ENCODE data around the gene CSF1R. TPM values are rescaled to one million over a fixed set of nuclear protein-coding genes. Genes with fewer than 3 reads are reported as not detected.

Gene CSF1R
- total and polyA plus RNA-seq, 7 donors, result 1.2 to 20.0 (median 4.2) TPM

GRCh38 chr5:150065346-150065745 is 21.0 kb downstream of the CSF1R start:
- Histone ChIP-seq H3K4me1 (no peaks in the 10 kb centered on the region), H3K9me3 (no peaks in the 10 kb centered on the region), H3K4me3 (no peak overlapping the region), H3K27ac (no peak overlapping the region), H3K27me3 (ENCODE audit: insufficient read depth in 3 of 3, low read length in 2 of 3) (no peaks in the 10 kb centered on the region), H3K36me3 (ENCODE audit: insufficient read depth in 1 of 2, low read depth in 1 of 2) (no peaks in the 10 kb centered on the region)
- intact Hi-C loops (cut with DNase I), result no loop called here
- ATAC-seq, result peak in 3 of 4 donors; percentile 26 to 29 (median 26)
- 67 to 81% (median 74%) methylated on average over 6 of the region's 6 CpGs for WGBS, 3 donors
- TF ChIP-seq, protein P1, sequence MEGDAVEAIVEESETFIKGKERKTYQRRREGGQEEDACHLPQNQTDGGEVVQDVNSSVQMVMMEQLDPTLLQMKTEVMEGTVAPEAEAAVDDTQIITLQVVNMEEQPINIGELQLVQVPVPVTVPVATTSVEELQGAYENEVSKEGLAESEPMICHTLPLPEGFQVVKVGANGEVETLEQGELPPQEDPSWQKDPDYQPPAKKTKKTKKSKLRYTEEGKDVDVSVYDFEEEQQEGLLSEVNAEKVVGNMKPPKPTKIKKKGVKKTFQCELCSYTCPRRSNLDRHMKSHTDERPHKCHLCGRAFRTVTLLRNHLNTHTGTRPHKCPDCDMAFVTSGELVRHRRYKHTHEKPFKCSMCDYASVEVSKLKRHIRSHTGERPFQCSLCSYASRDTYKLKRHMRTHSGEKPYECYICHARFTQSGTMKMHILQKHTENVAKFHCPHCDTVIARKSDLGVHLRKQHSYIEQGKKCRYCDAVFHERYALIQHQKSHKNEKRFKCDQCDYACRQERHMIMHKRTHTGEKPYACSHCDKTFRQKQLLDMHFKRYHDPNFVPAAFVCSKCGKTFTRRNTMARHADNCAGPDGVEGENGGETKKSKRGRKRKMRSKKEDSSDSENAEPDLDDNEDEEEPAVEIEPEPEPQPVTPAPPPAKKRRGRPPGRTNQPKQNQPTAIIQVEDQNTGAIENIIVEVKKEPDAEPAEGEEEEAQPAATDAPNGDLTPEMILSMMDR (IDR thresholded peaks at IDR 0.05), result no peak
- peak; percentile 49 to 59 for DNase-seq

GRCh38 chr5:150064681-150065220 is 21.6 kb downstream of the CSF1R start:
- Histone ChIP-seq H3K36me3 (ENCODE audit: insufficient read depth in 1 of 2, low read depth in 1 of 2) (no peaks in the 10 kb centered on the region), H3K27ac (no peak overlapping the region), H3K4me3 (no peak overlapping the region), H3K9me3 (no peaks in the 10 kb centered on the region), H3K27me3 (ENCODE audit: insufficient read depth in 3 of 3, low read length in 2 of 3) (no peaks in the 10 kb centered on the region), H3K4me1 (no peaks in the 10 kb centered on the region)
- TF ChIP-seq, protein P1 (IDR thresholded peaks at IDR 0.05), result no peak
- peak in 1 of 2 donors; percentile 28 for DNase-seq
- ATAC-seq, result no peak
- intact Hi-C loops (cut with DNase I), result no loop called here
- 78 to 89% (median 86%) methylated on average over 7 of the region's 7 CpGs for WGBS, 3 donors

GRCh38 chr5:150063638-150064037 is 22.7 kb downstream of the CSF1R start:
- DNase-seq (peak in 1 of 2 donors; percentile 39), ATAC-seq (no peak)
- H3K27ac ChIP-seq, result no peak overlapping the region
- H3K9me3 ChIP-seq, result no peaks in the 10 kb centered on the region
- H3K4me1 ChIP-seq, result no peaks in the 10 kb centered on the region
- intact Hi-C loops (cut with DNase I), result no loop called here
- WGBS, 3 donors, result 74 to 80% (median 76%) methylated on average over 5 of the region's 5 CpGs
- H3K27me3 ChIP-seq (ENCODE audit: insufficient read depth in 3 of 3, low read length in 2 of 3), result no peaks in the 10 kb centered on the region
- no peaks in the 10 kb centered on the region for H3K36me3 ChIP-seq (ENCODE audit: insufficient read depth in 1 of 2, low read depth in 1 of 2)
- TF ChIP-seq, protein P1 (IDR thresholded peaks at IDR 0.05), result no peak
- no peak overlapping the region for H3K4me3 ChIP-seq

DNA sequence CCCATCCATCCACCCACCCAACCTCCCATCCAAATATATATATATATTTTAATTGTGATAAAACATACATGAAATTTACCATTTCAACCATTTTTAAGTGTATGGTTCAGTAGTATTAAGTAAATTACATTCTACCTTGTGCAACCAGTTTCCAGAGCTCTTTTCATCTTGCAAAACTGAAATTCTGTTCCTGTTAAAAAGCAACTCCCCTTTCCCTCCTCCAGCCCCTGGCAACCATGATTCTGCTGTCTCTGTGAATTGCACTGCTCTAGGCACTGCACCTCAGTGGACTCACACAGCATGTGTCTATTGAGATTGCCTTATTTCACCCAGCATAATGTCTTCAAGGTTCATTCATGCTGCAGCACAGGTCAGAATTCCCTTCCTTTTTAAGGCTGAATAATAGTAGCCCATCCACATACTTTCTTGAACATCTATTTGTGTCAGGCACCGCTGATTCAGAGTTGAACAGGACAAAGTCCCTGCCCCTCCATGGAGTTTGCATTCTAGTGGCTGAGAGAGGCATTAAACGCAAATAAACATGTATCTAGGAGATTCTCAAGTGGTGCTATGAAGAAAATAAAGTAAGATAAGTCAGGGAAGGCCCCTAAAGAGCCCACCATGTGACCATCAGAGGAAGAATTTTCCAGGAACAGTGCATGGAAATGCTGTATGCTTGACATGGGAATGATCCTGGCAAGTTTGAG is 24.0 kb downstream of the CSF1R start:
- 80 to 95% (median 94%) methylated on average over 2 of the region's 2 CpGs for WGBS, 3 donors
- no peak overlapping the region for H3K4me3 ChIP-seq
- H3K27me3 ChIP-seq (ENCODE audit: insufficient read depth in 3 of 3, low read length in 2 of 3), result no peaks in the 10 kb centered on the region
- ATAC-seq (no peak), DNase-seq (no peak)
- TF ChIP-seq, protein P1 (IDR thresholded peaks at IDR 0.05), result no peak
- no peaks in the 10 kb centered on the region for H3K9me3 ChIP-seq
- peaks cover 6% of the 10 kb centered on the region for H3K4me1 ChIP-seq
- no peaks in the 10 kb centered on the region for H3K36me3 ChIP-seq (ENCODE audit: insufficient read depth in 1 of 2, low read depth in 1 of 2)
- intact Hi-C loops (cut with DNase I), result no loop called here
- H3K27ac ChIP-seq, result no peak overlapping the region

Data from psoas muscle (tissue), 8 donors.